Sigmoid colon (tissue), 4 donors: ENCODE measurements around the gene IL1RN.

Source experiments
- CTCF ChIP-seq, 4 experiments: fragments of 450-650 bp in 3 of 4; fragments of 200-600 bp in 1 of 4; IDR thresholded peaks; one replicate each; pipeline ENCODE4 v1.5.1; 2016 to 2019; ENCODE audit warnings: antibody characterized with exemption in 4 of 4, mild to moderate bottlenecking in 3 of 4, moderate library complexity in 2 of 4
- EP300 ChIP-seq, 4 donors: sonication (generic); formaldehyde crosslinking; IDR thresholded peaks; one replicate each; pipeline ENCODE4 v1.6.1; 2017; ENCODE audit warnings: antibody characterized with exemption in 4 of 4
- POLR2A ChIP-seq, 2 donors: fragments of 450-650 bp; IDR thresholded peaks; one replicate each; pipeline ENCODE4 v1.6.1; 2016; ENCODE audit warnings: antibody characterized with exemption in 2 of 2, mild to moderate bottlenecking in 2 of 2, moderate library complexity in 2 of 2
- POLR2AphosphoS5 ChIP-seq, 4 donors: sonication (generic); formaldehyde crosslinking; IDR thresholded peaks; one replicate each; pipeline ENCODE4 v1.6.1; 2017; ENCODE audit warnings: antibody characterized with exemption in 4 of 4

- TF ChIP-seq CTCF (IDR thresholded peaks at IDR 0.05), result no peak
- TF ChIP-seq POLR2A (IDR thresholded peaks at IDR 0.05), result no peak
- no peak for TF ChIP-seq POLR2AphosphoS5 (IDR thresholded peaks at IDR 0.05)
- TF ChIP-seq EP300 (IDR thresholded peaks at IDR 0.05), result no peak
Observed at GRCh38 chr2:113079131-113079530, 48.3 kb upstream of the IL1RN start.
